AG10803 (cell line): ENCODE data around the gene BTRC.
A peak's percentile ranks its signal among the peaks of the same experiment; 100 is the strongest.
"Not testable (repeated sequence)": the region's sequence is repeated elsewhere in the genome, so short reads cannot be mapped to it uniquely, and the experiment has no call there.

Experiments
- DNase-seq: peaks from one replicate; pipeline ENCODE4 v3.0.0; 2010; ENCODE audit warnings: low read depth
- H3K4me3 ChIP-seq: 2 replicates; pipeline ENCODE4 v1.5.1; 2011; ENCODE audit warnings: mild to moderate bottlenecking, low read length, control low read depth
- TF ChIP-seq, protein P1 (sequence below): conservative IDR thresholded peaks from 2 replicates; pipeline ENCODE4 v1.5.1; 2011; ENCODE audit warnings: mild to moderate bottlenecking, low read length, control low read depth, inconsistent platforms

Gene BTRC

DNA sequence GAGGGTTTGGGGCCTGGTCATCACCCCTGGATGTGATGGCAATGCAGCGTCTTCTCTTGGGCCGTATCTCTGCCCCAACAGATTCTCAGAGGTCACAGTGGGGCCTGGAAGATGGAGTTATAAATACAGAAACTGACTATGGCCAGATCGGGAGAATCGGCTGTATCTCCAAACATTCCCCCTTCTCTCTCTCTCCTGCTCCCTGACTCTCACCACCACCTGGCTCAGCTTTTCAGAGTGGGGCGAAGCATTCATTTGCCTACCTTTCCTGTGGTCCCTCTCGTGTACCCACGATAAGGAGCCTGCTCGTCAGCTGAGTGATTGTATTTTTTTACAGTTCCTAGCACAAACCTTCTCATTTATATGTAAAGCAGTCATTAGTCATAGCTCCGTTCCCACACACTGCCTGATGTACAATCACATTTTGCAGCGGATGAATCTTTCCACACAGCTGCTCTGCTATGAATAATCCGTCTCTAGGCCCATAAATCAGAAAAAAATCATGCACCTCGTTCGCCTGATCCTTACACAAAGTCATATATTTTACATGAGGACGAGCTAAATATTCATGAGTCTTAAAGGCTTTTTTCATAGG lies 23.2 kb upstream of the BTRC start:
- peak; percentile 56 for DNase-seq
- H3K4me3 ChIP-seq, result no peak overlapping the region
- TF ChIP-seq, protein P1, sequence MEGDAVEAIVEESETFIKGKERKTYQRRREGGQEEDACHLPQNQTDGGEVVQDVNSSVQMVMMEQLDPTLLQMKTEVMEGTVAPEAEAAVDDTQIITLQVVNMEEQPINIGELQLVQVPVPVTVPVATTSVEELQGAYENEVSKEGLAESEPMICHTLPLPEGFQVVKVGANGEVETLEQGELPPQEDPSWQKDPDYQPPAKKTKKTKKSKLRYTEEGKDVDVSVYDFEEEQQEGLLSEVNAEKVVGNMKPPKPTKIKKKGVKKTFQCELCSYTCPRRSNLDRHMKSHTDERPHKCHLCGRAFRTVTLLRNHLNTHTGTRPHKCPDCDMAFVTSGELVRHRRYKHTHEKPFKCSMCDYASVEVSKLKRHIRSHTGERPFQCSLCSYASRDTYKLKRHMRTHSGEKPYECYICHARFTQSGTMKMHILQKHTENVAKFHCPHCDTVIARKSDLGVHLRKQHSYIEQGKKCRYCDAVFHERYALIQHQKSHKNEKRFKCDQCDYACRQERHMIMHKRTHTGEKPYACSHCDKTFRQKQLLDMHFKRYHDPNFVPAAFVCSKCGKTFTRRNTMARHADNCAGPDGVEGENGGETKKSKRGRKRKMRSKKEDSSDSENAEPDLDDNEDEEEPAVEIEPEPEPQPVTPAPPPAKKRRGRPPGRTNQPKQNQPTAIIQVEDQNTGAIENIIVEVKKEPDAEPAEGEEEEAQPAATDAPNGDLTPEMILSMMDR, result no peak

DNA sequence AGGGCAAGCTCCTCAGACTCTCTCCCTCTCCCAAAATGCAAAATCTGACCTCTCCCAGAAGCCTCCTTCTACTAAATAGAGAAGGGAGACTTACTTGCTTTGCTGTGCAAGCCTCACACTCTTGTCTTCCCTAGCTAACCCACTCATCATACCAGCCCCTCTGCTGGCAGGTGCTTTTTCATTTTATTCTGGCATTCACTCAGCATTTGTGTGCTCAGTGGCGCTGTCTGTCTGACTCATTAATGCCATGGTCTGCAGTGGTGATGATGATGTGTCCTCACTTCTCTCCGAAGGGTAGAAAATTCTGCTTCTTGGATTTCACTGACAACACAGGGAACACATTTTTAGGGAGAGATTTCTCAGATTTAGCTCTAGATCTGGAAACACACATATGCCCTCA lies 22.0 kb upstream of the BTRC start:
- no peak for DNase-seq
- TF ChIP-seq, protein P1, result no peak
- H3K4me3 ChIP-seq, result no peak overlapping the region

DNA sequence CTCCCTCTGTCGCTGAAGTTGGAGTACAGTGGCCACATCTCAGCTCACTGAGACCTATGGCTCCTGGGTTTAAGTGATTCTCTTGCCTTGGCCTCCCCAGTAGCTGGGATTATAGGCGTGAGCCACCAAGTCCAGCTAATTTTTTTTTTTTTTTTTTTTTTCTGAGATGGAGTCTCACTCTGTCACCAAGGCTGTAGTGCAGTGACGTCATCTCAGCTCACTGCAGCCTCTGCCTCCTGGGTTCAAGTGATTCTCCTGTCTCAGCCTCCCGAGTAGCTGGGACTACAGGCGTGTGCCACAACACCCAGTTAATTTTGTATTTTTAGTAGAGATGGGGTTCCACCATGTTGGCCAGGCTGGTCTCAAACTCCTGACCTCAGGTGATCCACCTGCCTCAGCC lies 19.7 kb upstream of the BTRC start:
- not testable (repeated sequence) for DNase-seq, H3K4me3 ChIP-seq

- TF ChIP-seq, protein P1, result no peak
- no peak overlapping the region for H3K4me3 ChIP-seq
- no peak for DNase-seq
These were observed 17.6 kb upstream of the BTRC start for GRCh38 chr10:101336382-101336781.

DNA sequence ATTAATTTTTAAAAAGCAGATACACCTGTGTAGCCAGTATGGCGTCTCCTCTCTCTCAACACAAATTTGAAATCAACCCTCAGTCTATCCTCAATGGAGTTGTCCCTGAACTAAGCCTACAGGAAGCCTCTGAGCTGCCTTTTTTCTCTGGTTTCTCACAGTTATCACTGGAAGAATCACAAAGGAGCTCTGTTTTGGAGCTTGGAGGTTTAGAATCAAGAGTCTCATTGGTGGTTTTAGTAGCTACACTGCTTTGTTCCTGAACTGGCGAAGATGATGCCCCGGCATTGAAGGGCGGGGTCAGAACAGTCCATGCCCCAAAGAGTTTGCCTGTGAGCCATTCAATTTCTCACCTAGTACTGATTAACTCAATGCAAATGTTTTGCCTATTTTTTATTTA lies 16.1 kb upstream of the BTRC start:
- H3K4me3 ChIP-seq, result no peak overlapping the region
- no peak for DNase-seq
- TF ChIP-seq, protein P1, result no peak

- DNase-seq, result no peak
- H3K4me3 ChIP-seq, result no peak overlapping the region
- TF ChIP-seq, protein P1, result no peak
These were observed 12.5 kb upstream of the BTRC start for GRCh38 chr10:101341438-101341837.

- TF ChIP-seq, protein P1, result no peak
- no peak for DNase-seq
- H3K4me3 ChIP-seq, result no peak overlapping the region
These were observed 7.8 kb upstream of the BTRC start for GRCh38 chr10:101346177-101346576.

GRCh38 chr10:101351017-101351416 lies 2.9 kb upstream of the BTRC start:
- no peak for DNase-seq
- H3K4me3 ChIP-seq, result no peak overlapping the region
- TF ChIP-seq, protein P1, result no peak
